PC-3 (cell line): ENCODE measurements around the gene CASZ1.

ENCODE experiments used
- EZH2 ChIP-seq: fragments of 300-600 bp; sonication (generic); IDR thresholded peaks from one replicate; pipeline ENCODE4 v1.6.1; 2017; ENCODE audit warnings: antibody characterized with exemption, mild to moderate bottlenecking, low read length; ENCODE audit not compliant: unreplicated experiment
- TF ChIP-seq, protein P1 (sequence below): fragments of 300-600 bp; sonication (generic); conservative IDR thresholded peaks from 2 replicates; pipeline ENCODE4 v1.5.1; 2017; ENCODE audit warnings: antibody characterized with exemption, low read depth, mild to moderate bottlenecking, low read length

DNA sequence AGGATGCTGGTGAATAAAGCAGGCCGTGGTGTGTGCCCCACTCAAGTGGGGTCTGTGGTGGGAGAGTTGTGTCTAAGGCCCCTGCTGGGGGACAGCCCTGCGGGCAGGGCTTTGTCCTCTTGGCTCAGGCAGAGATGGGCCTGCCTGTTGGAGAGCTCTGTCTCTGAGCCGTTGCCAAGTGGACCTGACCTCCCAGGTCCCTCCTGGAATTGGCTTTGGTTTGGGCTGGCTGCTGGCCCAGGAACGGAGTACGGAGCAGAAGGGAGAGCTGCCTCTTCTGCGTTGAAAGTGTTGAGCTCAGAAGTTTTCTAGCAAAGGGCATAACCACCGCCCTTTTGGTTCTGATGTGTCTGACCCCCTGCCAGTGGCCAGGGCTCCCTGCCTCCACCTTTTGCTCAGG, 167.8 kb downstream of the CASZ1 start:
- TF ChIP-seq, protein P1, sequence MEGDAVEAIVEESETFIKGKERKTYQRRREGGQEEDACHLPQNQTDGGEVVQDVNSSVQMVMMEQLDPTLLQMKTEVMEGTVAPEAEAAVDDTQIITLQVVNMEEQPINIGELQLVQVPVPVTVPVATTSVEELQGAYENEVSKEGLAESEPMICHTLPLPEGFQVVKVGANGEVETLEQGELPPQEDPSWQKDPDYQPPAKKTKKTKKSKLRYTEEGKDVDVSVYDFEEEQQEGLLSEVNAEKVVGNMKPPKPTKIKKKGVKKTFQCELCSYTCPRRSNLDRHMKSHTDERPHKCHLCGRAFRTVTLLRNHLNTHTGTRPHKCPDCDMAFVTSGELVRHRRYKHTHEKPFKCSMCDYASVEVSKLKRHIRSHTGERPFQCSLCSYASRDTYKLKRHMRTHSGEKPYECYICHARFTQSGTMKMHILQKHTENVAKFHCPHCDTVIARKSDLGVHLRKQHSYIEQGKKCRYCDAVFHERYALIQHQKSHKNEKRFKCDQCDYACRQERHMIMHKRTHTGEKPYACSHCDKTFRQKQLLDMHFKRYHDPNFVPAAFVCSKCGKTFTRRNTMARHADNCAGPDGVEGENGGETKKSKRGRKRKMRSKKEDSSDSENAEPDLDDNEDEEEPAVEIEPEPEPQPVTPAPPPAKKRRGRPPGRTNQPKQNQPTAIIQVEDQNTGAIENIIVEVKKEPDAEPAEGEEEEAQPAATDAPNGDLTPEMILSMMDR = no peak
- no peak for TF ChIP-seq EZH2
